GM12878 (cell line): ENCODE measurements around the gene COL27A1. TPM values are rescaled to one million over a fixed set of nuclear protein-coding genes. Genes with fewer than 3 reads are reported as not detected.
"Not testable (repeated sequence)": the region's sequence is repeated elsewhere in the genome, so short reads cannot be mapped to it uniquely, and the experiment has no call there.

Experiments used
- ATAC-seq: fragments of 200-7000 bp; cut with Tn5 transposase; 3 replicates; pipeline ENCODE4 v1.9.1; 2020; ENCODE audit warnings: mild to moderate bottlenecking, moderate library complexity
- BruUV-seq: library from RNA; stranded (reverse); fragments of 400-500 nt; replicated peaks from 2 replicates; lab custom pipeline; 2021; lab: Mats Ljungman, UMichigan
- CTCF ChIA-PET: fragments of 300-600 bp; sonication (Branson Sonifier 250); formaldehyde crosslinking; extraction: SDS; loops from one replicate; lab custom pipeline; 2021; ENCODE audit warnings: inconsistent platforms; lab: Yijun Ruan, JAX
- POLR2A ChIA-PET: fragments of 350-600 bp; formaldehyde crosslinking; extraction: SDS; loops from one replicate; lab custom pipeline; 2021; ENCODE audit warnings: inconsistent platforms; lab: Charles Lee
- RAD21 ChIA-PET: fragments of 300-600 bp; sonication (Branson Sonifier 250); formaldehyde crosslinking; loops from one replicate; lab custom pipeline; 2023; ENCODE audit warnings: antibody characterized with exemption; ENCODE audit not compliant: unreplicated experiment; lab: Charles Lee
- SMC1A ChIA-PET: fragments of 300-600 bp; sonication (Branson Sonifier 250); formaldehyde crosslinking; loops from one replicate; lab custom pipeline; 2023; ENCODE audit not compliant: unreplicated experiment, uncharacterized antibody; lab: Charles Lee
- DNase-seq: peaks from one replicate; pipeline ENCODE4 v3.0.0-alpha.2; 2011; ENCODE audit warnings: low read depth, low spot score
- FAIRE-seq: peaks from 3 replicates; lab custom pipeline; 2011; peaks lifted over from hg19 to GRCh38; lab: Jason Lieb, UNC
- H2AFZ ChIP-seq: 2 replicates; pipeline ENCODE4 v1.6.0; 2011; ENCODE audit warnings: low read depth, low read length, control low read depth; ENCODE audit not compliant: control insufficient read depth
- H3K27ac ChIP-seq: 2 replicates; pipeline ENCODE4 v1.5.1; 2011; ENCODE audit warnings: control low read depth; ENCODE audit not compliant: control insufficient read depth, insufficient read depth
- H3K27me3 ChIP-seq, 2 experiments: replicated peaks in 1 of 2; 2 replicates each; pipeline versions ENCODE4 v1.6.0 to v1.6.1; 2011; ENCODE audit warnings: low read length in 1 of 2; ENCODE audit not compliant: control insufficient read depth in 2 of 2, insufficient read depth in 2 of 2
- H3K36me3 ChIP-seq, 2 experiments: 2 replicates each; pipeline ENCODE4 v1.5.1; 2011; ENCODE audit warnings: low read length in 1 of 2; ENCODE audit not compliant: control insufficient read depth in 2 of 2, insufficient read depth in 2 of 2
- H3K4me1 ChIP-seq: 2 replicates; pipeline ENCODE4 v1.6.1; 2011; ENCODE audit warnings: mild to moderate bottlenecking, low read length, moderate library complexity, mixed read lengths; ENCODE audit not compliant: control insufficient read depth, insufficient read depth
- H3K4me2 ChIP-seq: 2 replicates; pipeline ENCODE4 v1.6.0; 2011; ENCODE audit warnings: control low read depth; ENCODE audit not compliant: control insufficient read depth, insufficient read depth
- H3K4me3 ChIP-seq: fragments of 200-600 bp; sonication (generic); 2 replicates; pipeline ENCODE4 v1.5.1; 2016
- H3K79me2 ChIP-seq: 2 replicates; pipeline ENCODE4 v1.6.0; 2011; ENCODE audit warnings: low read length; ENCODE audit not compliant: control insufficient read depth, insufficient read depth
- H3K9ac ChIP-seq: 2 replicates; pipeline ENCODE4 v1.8.0; 2011; ENCODE audit warnings: low read length, control low read depth, mixed read lengths; ENCODE audit not compliant: control insufficient read depth, insufficient read depth
- H3K9me3 ChIP-seq: replicated peaks from 3 replicates; pipeline ENCODE4 v1.5.1; 2011; ENCODE audit warnings: mild to moderate bottlenecking, low read length; ENCODE audit not compliant: control insufficient read depth, insufficient read depth
- H4K20me1 ChIP-seq: 2 replicates; pipeline ENCODE4 v1.6.0; 2011; ENCODE audit not compliant: control insufficient read depth, insufficient read depth
- ATF7 ChIP-seq: fragments of 450-650 bp; IDR thresholded peaks from 2 replicates; pipeline ENCODE4 v1.6.1; 2016; ENCODE audit warnings: low read depth, mild to moderate bottlenecking
- PML ChIP-seq: IDR thresholded peaks from 2 replicates; pipeline ENCODE4 v1.6.1; 2012; ENCODE audit warnings: low read length, inconsistent platforms
- SREBF1 ChIP-seq: IDR thresholded peaks from 2 replicates; pipeline ENCODE4 v1.6.1; 2012; ENCODE audit warnings: mild to moderate bottlenecking, low read length
- WGBS: methylation state at CpG from one replicate; pipeline ENCODE4 v1.1.6; 2016; ENCODE audit warnings: low lambda C conversion rate; ENCODE audit not compliant: insufficient replicate concordance, insufficient coverage; ENCODE audit errors: missing lambda C conversion rate; 5-methylcytosine and 5-hydroxymethylcytosine counted together
- in situ Hi-C: fragments of 300-500 bp; cut with MboI; formaldehyde crosslinking; loops from 9 replicates; pipeline ENCODE4 v1.14.3; 2018; ENCODE audit warnings: mixed read lengths
- intact Hi-C: fragments of 100-400 bp; cut with micrococcal nuclease; formaldehyde crosslinking; loops from one replicate; pipeline ENCODE4 v1.14.2; 2022; ENCODE audit not compliant: unreplicated experiment
- polyA plus RNA-seq, 11 experiments: library from polyadenylated mRNA; depleted of rRNA in 4 of 11; unstranded in 6 of 11; stranded (reverse) in 5 of 11; fragments of >200 nt; fragmentation: Nextera tagmentation in 4 of 11; fragmentation: Illumina TruSeq in 1 of 11; extraction: Ambion mirVana in 4 of 11; extraction: Trizol in 1 of 11; gene quantifications; 1 replicate in 1 of 11; 2 replicates in 10 of 11; pipeline versions ENCODE4 v1.2.1 to v1.2.3, GENCODE V29; 2011 to 2016; ENCODE audit warnings: inconsistent platforms in 2 of 11, missing spikeins in 2 of 11, low read depth in 1 of 11
- total RNA-seq, 4 experiments: library from RNA; depleted of rRNA in 3 of 4; stranded (reverse); fragments of >200 nt in 3 of 4; fragmentation: Illumina TruSeq in 1 of 4; extraction: Trizol in 1 of 4; gene quantifications; 2 replicates each; pipeline versions ENCODE4 v1.2.1 to v1.2.3, GENCODE V29; 2013 to 2021
- TF ChIP-seq, protein P1 (sequence below): IDR thresholded peaks from 2 replicates; pipeline ENCODE4 v1.6.1; 2011; ENCODE audit warnings: borderline replicate concordance, low read depth, mild to moderate bottlenecking, moderate library complexity, mixed read lengths, low read length; ENCODE audit not compliant: insufficient read depth; ENCODE audit errors: extremely low read length

Gene COL27A1
- total and polyA plus RNA-seq, 10 of the 15 experiments (the other 5 are each of a cell fraction or from before 2014, with no cell fraction given), result 0.10 TPM; not detected in 9

DNA sequence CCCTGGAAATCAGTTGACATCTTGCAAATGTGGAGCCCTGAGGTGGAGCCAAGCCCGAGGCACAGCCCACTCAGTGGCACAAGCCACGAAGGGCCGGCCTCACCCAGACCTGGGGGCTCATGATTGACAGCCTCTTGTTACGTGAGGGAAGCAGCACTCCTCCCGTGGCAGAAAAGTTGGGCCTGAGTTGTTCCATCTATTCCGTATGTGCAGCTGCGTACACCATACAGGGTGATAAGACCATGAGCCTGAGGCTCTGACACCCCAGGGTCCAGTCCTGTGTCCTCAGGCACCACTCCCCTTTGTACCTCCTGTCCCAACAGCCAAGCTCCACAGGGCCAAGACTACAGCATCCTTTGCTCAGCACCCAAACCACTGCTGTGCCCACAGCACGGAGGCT is 172.4 kb downstream of the COL27A1 start (continued):
- TF ChIP-seq, protein P1, sequence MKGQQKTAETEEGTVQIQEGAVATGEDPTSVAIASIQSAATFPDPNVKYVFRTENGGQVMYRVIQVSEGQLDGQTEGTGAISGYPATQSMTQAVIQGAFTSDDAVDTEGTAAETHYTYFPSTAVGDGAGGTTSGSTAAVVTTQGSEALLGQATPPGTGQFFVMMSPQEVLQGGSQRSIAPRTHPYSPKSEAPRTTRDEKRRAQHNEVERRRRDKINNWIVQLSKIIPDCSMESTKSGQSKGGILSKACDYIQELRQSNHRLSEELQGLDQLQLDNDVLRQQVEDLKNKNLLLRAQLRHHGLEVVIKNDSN, result no peak
- TF ChIP-seq ATF7, result no peak
- TF ChIP-seq PML, result no peak
- no peak for TF ChIP-seq SREBF1

DNA sequence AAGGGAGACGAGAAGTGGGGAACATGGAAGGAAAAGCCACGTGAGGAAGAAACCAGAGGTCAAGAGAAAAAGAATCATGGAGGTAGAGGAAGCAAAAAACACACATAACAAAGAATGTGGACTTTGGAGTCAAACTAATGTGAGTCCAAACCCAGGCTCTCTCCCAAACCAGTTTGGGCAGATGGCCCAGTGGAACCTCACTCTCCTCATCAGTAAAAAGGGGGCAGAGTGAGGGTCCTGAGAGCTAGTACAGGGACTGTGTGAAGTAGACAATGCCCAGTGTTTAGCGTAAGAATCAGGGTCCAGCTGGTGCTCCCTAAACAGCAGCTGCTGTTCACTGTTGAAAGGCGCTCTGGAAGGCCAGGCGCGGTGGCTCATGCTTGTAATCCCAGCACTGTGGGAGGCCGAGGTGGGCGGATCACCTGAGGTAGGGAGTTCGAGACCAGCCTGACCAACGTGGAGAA is 173.1 kb downstream of the COL27A1 start:
- H2AFZ ChIP-seq, H3K4me1 ChIP-seq, H3K4me3 ChIP-seq, H3K79me2 ChIP-seq, FAIRE-seq, intact Hi-C loops, H3K9ac ChIP-seq, DNase-seq, H3K4me2 ChIP-seq, ATAC-seq, BruUV-seq, H3K9me3 ChIP-seq, H3K27ac ChIP-seq, in situ Hi-C loops, SMC1A ChIA-PET, CTCF ChIA-PET, H3K27me3 ChIP-seq, RAD21 ChIA-PET, H4K20me1 ChIP-seq, H3K36me3 ChIP-seq, POLR2A ChIA-PET: not testable (repeated sequence)
- 57% methylated on average over 8 of the region's 10 CpGs for WGBS

DNA sequence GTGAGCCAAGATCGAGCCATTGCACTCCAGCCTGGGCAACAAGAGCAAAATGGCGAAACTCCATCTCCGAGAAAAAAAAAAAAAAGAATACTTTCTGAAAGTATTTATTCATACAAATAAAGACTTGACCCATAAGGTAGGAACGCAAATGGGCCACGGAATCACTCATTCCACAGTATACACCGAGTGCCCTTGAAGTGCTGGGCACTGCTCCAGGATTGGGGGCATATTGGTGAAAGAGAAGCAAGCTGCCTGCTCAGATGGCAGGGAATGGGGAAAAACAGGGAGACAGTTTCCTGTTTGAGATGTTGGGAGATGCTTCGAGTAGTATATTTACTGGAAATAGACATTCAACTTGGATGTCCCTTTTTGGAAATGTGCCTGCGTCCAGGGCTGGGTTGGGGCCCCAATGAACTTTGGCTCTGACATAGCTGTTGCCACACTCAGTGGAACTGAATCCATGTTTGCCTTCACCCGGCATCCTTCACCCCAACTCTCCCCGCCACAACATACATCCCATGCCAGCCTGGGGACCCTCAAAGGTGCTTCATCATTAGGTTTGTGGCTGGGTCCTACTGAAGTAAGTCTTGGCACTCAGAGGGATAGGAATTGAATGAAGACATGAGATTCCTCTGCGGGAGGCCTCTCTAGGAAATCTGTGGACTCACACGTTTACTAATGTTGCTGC is 173.7 kb downstream of the COL27A1 start:
- H3K36me3 ChIP-seq, RAD21 ChIA-PET, CTCF ChIA-PET, H3K9ac ChIP-seq, H3K4me1 ChIP-seq, H3K27ac ChIP-seq, H3K79me2 ChIP-seq, H3K9me3 ChIP-seq, SMC1A ChIA-PET, FAIRE-seq, DNase-seq, intact Hi-C loops, BruUV-seq, H3K4me3 ChIP-seq, H3K27me3 ChIP-seq, H3K4me2 ChIP-seq, H4K20me1 ChIP-seq, ATAC-seq, POLR2A ChIA-PET, H2AFZ ChIP-seq, in situ Hi-C loops: not testable (repeated sequence)
- 54% methylated on average over 8 of the region's 12 CpGs for WGBS

- BruUV-seq, H3K4me2 ChIP-seq, H3K9ac ChIP-seq, H3K27me3 ChIP-seq, FAIRE-seq, CTCF ChIA-PET, SMC1A ChIA-PET, H3K4me3 ChIP-seq, H3K9me3 ChIP-seq, H4K20me1 ChIP-seq, H3K79me2 ChIP-seq, in situ Hi-C loops, H3K27ac ChIP-seq, RAD21 ChIA-PET, H3K4me1 ChIP-seq, DNase-seq, intact Hi-C loops, POLR2A ChIA-PET, H3K36me3 ChIP-seq, H2AFZ ChIP-seq: not testable (repeated sequence)
- peak; percentile 5; the same call in 2 of the 3 replicates for ATAC-seq
- WGBS, result no CpG with 5 or more reads among the region's 10 CpGs
Observed at GRCh38 chr9:114329625-114330022, 174.3 kb downstream of the COL27A1 start, which contains the start of gene ORM2. TSS of gene ORM2 (plus strand) at chr9:114329869. CDS start at chr9:114329905, 36 bp downstream.
